Ovary (tissue), 3 donors: Measurements from ENCODE around the gene ODAD4.

Source experiments
- EP300 ChIP-seq: sonication (generic); formaldehyde crosslinking; IDR thresholded peaks from one replicate; pipeline ENCODE4 v1.6.1; 2017; ENCODE audit warnings: antibody characterized with exemption
- POLR2A ChIP-seq: fragments of 450-650 bp; IDR thresholded peaks from one replicate; pipeline ENCODE4 v1.6.1; 2017; ENCODE audit warnings: antibody characterized with exemption, mild to moderate bottlenecking, moderate library complexity
- TF ChIP-seq, protein P1 (sequence below), 3 donors: fragments of 450-650 bp in 2 of 3; fragments of 200-600 bp in 1 of 3; IDR thresholded peaks; one replicate each; pipeline versions ENCODE4 v1.5.1 to v1.8.0; 2016 to 2022; ENCODE audit warnings: antibody characterized with exemption in 3 of 3, mild to moderate bottlenecking in 1 of 3
- donor health status: DM: no; HTN: no; CAD: no.

- TF ChIP-seq, protein P1, sequence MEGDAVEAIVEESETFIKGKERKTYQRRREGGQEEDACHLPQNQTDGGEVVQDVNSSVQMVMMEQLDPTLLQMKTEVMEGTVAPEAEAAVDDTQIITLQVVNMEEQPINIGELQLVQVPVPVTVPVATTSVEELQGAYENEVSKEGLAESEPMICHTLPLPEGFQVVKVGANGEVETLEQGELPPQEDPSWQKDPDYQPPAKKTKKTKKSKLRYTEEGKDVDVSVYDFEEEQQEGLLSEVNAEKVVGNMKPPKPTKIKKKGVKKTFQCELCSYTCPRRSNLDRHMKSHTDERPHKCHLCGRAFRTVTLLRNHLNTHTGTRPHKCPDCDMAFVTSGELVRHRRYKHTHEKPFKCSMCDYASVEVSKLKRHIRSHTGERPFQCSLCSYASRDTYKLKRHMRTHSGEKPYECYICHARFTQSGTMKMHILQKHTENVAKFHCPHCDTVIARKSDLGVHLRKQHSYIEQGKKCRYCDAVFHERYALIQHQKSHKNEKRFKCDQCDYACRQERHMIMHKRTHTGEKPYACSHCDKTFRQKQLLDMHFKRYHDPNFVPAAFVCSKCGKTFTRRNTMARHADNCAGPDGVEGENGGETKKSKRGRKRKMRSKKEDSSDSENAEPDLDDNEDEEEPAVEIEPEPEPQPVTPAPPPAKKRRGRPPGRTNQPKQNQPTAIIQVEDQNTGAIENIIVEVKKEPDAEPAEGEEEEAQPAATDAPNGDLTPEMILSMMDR (IDR thresholded peaks at IDR 0.05), result no peak
- TF ChIP-seq POLR2A (no peak), EP300 (no peak)
These were observed 62.2 kb downstream of the ODAD4 start for GRCh38 chr17:41992576-41992975.
